Lung (tissue), 12 donors: ENCODE results near the gene PCGF6. TPM values are rescaled to one million over a fixed set of nuclear protein-coding genes. Genes with fewer than 3 reads are reported as not detected.
A peak's percentile ranks its signal among the peaks of the same experiment; 100 is the strongest.

Experiments used
- ATAC-seq: fragments of 200-7000 bp; cut with Tn5 transposase; one replicate; pipeline ENCODE4 v1.9.1; 2020; ENCODE audit warnings: moderate number of reproducible peaks; ENCODE audit not compliant: insufficient read depth, low FRiP score
- DNase-seq, 3 donors: peaks; one replicate each; pipeline ENCODE4 v3.0.0-alpha.2; 2013 to 2017
- H3K27ac ChIP-seq, 2 donors: one replicate each; pipeline ENCODE4 v1.5.1; 2013; ENCODE audit warnings: mild to moderate bottlenecking in 2 of 2, moderate library complexity in 2 of 2, control low read depth in 1 of 2, inconsistent platforms in 1 of 2, low read depth in 1 of 2, low read length in 1 of 2
- H3K27me3 ChIP-seq, 3 donors: one replicate each; pipeline ENCODE4 v1.5.1; 2013; ENCODE audit warnings: low read length in 2 of 3; ENCODE audit not compliant: control insufficient read depth in 3 of 3, insufficient read depth in 3 of 3
- H3K36me3 ChIP-seq, 4 donors: one replicate each; pipeline ENCODE4 v1.5.1; 2013; ENCODE audit warnings: low read length in 4 of 4, mild to moderate bottlenecking in 1 of 4, moderate library complexity in 1 of 4; ENCODE audit not compliant: control insufficient read depth in 4 of 4, insufficient read depth in 4 of 4
- H3K4me1 ChIP-seq, 5 donors: one replicate each; pipeline ENCODE4 v1.5.1; 2013; ENCODE audit warnings: low read length in 5 of 5, mild to moderate bottlenecking in 2 of 5, moderate library complexity in 1 of 5; ENCODE audit not compliant: control insufficient read depth in 5 of 5, insufficient read depth in 5 of 5
- H3K4me3 ChIP-seq: one replicate; pipeline ENCODE4 v1.5.1; 2013; ENCODE audit warnings: mild to moderate bottlenecking, control low read depth, moderate library complexity
- H3K9ac ChIP-seq, 2 donors: one replicate each; pipeline ENCODE4 v1.5.1; 2013; ENCODE audit warnings: low read length in 2 of 2, control low read depth in 1 of 2; ENCODE audit not compliant: insufficient read depth in 1 of 2
- H3K9me3 ChIP-seq, 4 donors: one replicate each; pipeline ENCODE4 v1.5.1; 2013; ENCODE audit warnings: low read length in 3 of 4, mild to moderate bottlenecking in 1 of 4, moderate library complexity in 1 of 4; ENCODE audit not compliant: control insufficient read depth in 4 of 4, insufficient read depth in 3 of 4
- WGBS, 2 donors: extraction: QIAGEN DNeasy Blood & Tissue Kit; methylation state at CpG; one replicate each; pipeline ENCODE4 v1.1.7; 2013; 5-methylcytosine and 5-hydroxymethylcytosine counted together
- polyA plus RNA-seq, 2 donors: library from polyadenylated mRNA; stranded (reverse); fragments of 200-250 nt; gene quantifications; one replicate each; pipeline ENCODE4 v1.2.1, GENCODE V29; 2013
- total RNA-seq, 2 donors: library from RNA; depleted of rRNA in 1 of 2; stranded (reverse); fragments of >200 nt in 1 of 2; gene quantifications; one replicate each; pipeline ENCODE4 v1.2.1, GENCODE V29; 2014 to 2021
- TF ChIP-seq, protein P1 (sequence below): IDR thresholded peaks from 2 replicates; pipeline ENCODE4 v1.5.1; 2012; ENCODE audit warnings: mild to moderate bottlenecking; ENCODE audit errors: control extremely low read depth, extremely low read depth
- donor health status: control.
- donor health status: control.
- donor health status: Bipolar disorder and iron deficiency.
- donor health status: healthy.
- donor health status: DM: yes; HTN: yes; CAD: no.

PCGF6 gene
- total and polyA plus RNA-seq, 4 donors = 5.2 to 7.7 (median 6.5) TPM

DNA sequence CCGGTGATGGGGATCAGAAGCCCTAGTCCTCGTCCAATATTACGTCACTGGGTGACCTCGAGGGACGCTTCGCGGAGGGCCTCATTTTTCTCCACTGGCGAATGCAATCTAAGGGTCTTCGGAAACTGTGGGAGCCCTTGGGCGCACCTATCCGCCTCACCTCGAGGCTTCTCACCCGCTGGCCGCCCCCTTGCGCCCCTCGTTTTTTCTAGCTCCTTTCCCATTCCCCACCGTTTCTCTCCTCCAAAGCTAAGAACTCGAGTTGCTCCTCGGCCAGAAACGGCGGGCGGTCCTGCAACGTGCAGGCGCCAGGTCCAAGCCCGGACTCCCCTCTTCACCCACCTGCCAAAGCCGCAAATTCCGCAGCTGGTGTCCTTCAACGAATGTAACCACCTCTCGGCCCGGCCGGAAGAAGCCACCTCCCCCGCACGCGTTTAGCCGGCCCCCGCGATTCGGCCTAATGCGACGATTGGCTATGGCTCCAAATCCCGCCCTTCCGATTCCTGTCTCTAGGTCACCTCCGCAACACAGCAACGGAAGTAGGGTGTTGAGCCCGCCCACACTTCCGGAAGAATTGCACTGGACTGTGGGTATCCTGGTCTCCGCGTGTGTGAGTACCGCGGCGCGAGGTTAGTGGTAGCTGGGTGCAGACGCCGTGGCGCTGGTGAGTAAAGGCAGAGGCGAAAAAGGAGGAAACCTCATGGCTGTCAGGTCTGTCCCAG lies 45.3 kb upstream of the PCGF6 start, which contains the start of the genes ATP5MK and PDCD11:
TSS of gene ATP5MK (minus strand) at position 409 of the 722 bp plus-strand sequence. CDS start 4,018 bp downstream, outside the sequence.
TSS of gene PDCD11 (plus strand) at position 560 of the 722 bp plus-strand sequence. CDS start 1,801 bp downstream, outside the sequence.
- H3K36me3 ChIP-seq = peaks cover 11 to 33% (median 14%) of the 10 kb centered on the region in 4 donors
- DNase-seq (peak; percentile 98 to 99 (median 98)), ATAC-seq (peak; percentile 99)
- H3K27ac ChIP-seq = peak within 1 kb of the TSS; percentile 86 to 95
- no peaks in the 10 kb centered on the region for H3K9me3 ChIP-seq
- WGBS, 2 donors = 1% methylated on average over 56 of the region's 56 CpGs
- TF ChIP-seq, protein P1, sequence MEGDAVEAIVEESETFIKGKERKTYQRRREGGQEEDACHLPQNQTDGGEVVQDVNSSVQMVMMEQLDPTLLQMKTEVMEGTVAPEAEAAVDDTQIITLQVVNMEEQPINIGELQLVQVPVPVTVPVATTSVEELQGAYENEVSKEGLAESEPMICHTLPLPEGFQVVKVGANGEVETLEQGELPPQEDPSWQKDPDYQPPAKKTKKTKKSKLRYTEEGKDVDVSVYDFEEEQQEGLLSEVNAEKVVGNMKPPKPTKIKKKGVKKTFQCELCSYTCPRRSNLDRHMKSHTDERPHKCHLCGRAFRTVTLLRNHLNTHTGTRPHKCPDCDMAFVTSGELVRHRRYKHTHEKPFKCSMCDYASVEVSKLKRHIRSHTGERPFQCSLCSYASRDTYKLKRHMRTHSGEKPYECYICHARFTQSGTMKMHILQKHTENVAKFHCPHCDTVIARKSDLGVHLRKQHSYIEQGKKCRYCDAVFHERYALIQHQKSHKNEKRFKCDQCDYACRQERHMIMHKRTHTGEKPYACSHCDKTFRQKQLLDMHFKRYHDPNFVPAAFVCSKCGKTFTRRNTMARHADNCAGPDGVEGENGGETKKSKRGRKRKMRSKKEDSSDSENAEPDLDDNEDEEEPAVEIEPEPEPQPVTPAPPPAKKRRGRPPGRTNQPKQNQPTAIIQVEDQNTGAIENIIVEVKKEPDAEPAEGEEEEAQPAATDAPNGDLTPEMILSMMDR = no peak
- H3K4me3 ChIP-seq = peak within 1 kb of the TSS; percentile 87
- peaks cover 7 to 21% (median 15%) of the 10 kb centered on the region in 5 donors for H3K4me1 ChIP-seq
- H3K27me3 ChIP-seq = no peaks in the 10 kb centered on the region
- peak within 1 kb of the TSS; percentile 84 to 92 for H3K9ac ChIP-seq

DNA sequence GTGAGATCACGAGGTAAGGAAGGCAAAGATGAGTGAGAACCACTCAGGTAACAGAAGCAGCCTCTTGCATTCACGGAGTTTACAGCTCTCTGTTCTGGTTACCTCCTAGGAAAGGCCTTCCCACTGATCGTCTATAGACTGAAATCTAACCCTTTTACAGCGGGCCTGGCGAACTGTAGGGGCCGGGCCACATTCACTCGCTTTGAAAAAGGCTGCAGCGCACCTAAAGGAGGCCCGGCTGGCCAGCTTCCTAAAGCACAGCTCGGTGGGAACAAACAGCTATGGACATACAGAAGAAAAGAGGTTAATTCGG lies 44.8 kb upstream of the PCGF6 start:
- Histone ChIP-seq H3K27me3 (no peaks in the 10 kb centered on the region), H3K4me1 (peaks cover 7 to 21% (median 15%) of the 10 kb centered on the region in 5 donors), H3K9me3 (no peaks in the 10 kb centered on the region), H3K4me3 (peak overlapping the region; percentile 87), H3K36me3 (peaks cover 8 to 34% (median 15%) of the 10 kb centered on the region in 4 donors), H3K27ac (peak overlapping the region; percentile 86 to 95), H3K9ac (peak overlapping the region; percentile 84 to 92)
- TF ChIP-seq, protein P1 = no peak
- ATAC-seq = no peak
- peak in 1 of 3 donors; percentile 44 for DNase-seq
- WGBS, 2 donors = 2 to 3% methylated on average over 11 of the region's 11 CpGs

DNA sequence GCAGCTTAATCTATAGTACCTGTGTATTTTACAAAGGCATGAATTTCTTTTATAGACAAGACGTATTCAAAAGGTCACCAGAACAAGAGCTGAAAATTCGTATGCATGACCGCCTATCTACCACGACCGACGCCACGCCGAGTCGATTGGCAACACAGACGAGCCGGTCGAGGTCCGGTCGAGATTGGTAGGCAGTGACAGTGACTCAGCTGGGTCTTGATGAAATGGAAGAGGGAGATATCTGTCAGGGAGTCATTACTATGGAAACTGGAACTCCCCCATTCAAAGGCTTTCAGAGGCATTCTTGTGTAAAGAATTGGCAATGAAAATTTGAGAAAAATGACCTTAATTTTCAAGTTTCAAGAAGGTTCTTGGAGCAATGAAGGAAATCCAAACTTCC lies 43.2 kb upstream of the PCGF6 start:
- ATAC-seq = no peak

More for the DNA sequence above, 43.2 kb upstream of the PCGF6 start:
- Histone ChIP-seq H3K27me3 (no peaks in the 10 kb centered on the region), H3K27ac (no peak overlapping the region), H3K36me3 (peaks cover 8 to 31% (median 12%) of the 10 kb centered on the region in 4 donors), H3K9me3 (no peaks in the 10 kb centered on the region), H3K4me3 (no peak overlapping the region), H3K9ac (no peak overlapping the region), H3K4me1 (peaks cover 7 to 21% (median 15%) of the 10 kb centered on the region in 5 donors)
- 93 to 94% methylated on average over 14 of the region's 14 CpGs for WGBS, 2 donors
- TF ChIP-seq, protein P1 = no peak
- DNase-seq = no peak
